GM12892 (cell line): ENCODE measurements around the gene CBY2.

Source experiments
- POLR2A ChIP-seq: IDR thresholded peaks from 2 replicates; pipeline ENCODE4 v1.6.1; 2011; ENCODE audit warnings: low read depth, low read length, control low read depth
- POLR2AphosphoS5 ChIP-seq: IDR thresholded peaks from 2 replicates; pipeline ENCODE4 v1.6.1; 2011; ENCODE audit warnings: low read depth, low read length, control low read depth

DNA sequence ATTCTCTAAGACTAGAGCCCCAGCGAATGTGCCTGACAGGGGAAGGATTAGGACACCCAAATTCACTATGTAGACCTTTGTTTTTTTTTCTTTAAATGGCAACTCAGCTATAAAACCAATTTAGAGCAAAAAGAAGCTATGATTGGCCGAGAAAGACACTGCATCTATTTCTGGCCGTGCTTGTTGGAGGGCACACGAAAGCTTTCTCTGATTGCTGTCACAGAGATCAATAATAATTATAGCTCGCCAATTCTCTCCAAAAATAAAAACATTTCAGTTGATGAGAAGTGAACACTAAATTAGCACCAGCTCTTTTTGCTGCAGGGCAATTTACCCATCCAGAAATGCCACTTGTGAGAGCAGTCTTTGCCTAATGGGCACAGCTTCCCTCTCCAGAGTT, 31.2 kb downstream of the CBY2 start:
- TF ChIP-seq POLR2AphosphoS5 (no peak), POLR2A (no peak)
